Mesenchymal stem cell (in vitro differentiated cells and primary cell): ENCODE results near the gene MAN1A1.

Experiments
- DNase-seq: peaks from one replicate; pipeline ENCODE4 v3.0.0-alpha.2; 2013
- H2AFZ ChIP-seq: one replicate; pipeline ENCODE4 v1.6.1; 2013; ENCODE audit warnings: low read depth, mild to moderate bottlenecking, control low read depth, inconsistent platforms, low read length, moderate library complexity
- H2AK5ac ChIP-seq: 2 replicates; pipeline ENCODE4 v1.6.1; 2013; ENCODE audit warnings: low read length, moderate library complexity, mild to moderate bottlenecking, inconsistent platforms; ENCODE audit not compliant: severe bottlenecking
- H2BK120ac ChIP-seq: one replicate; pipeline ENCODE4 v1.6.1; 2013; ENCODE audit warnings: low read depth, mild to moderate bottlenecking, inconsistent platforms, low read length, moderate library complexity
- H2BK12ac ChIP-seq, 2 experiments: one replicate each; pipeline ENCODE4 v1.6.1; 2013; ENCODE audit warnings: inconsistent platforms in 2 of 2, low read length in 2 of 2, mild to moderate bottlenecking in 2 of 2, moderate library complexity in 2 of 2, control low read depth in 1 of 2
- H2BK15ac ChIP-seq: one replicate; pipeline ENCODE4 v1.6.1; 2013; ENCODE audit warnings: mild to moderate bottlenecking, low read depth, inconsistent platforms; ENCODE audit not compliant: poor library complexity, severe bottlenecking
- H2BK5ac ChIP-seq: 2 replicates; pipeline ENCODE4 v1.6.1; 2013; ENCODE audit warnings: low read depth, mild to moderate bottlenecking, low read length, control low read depth, inconsistent platforms; ENCODE audit not compliant: poor library complexity, severe bottlenecking
- H3K14ac ChIP-seq, 2 experiments: one replicate each; pipeline ENCODE4 v1.6.1; 2013; ENCODE audit warnings: inconsistent platforms in 2 of 2, low read length in 2 of 2, control low read depth in 1 of 2, mild to moderate bottlenecking in 1 of 2, moderate library complexity in 1 of 2
- H3K18ac ChIP-seq, 2 experiments: one replicate each; pipeline ENCODE4 v1.6.1; 2013; ENCODE audit warnings: inconsistent platforms in 2 of 2, low read length in 2 of 2, control low read depth in 1 of 2, low read depth in 1 of 2, mild to moderate bottlenecking in 1 of 2
- H3K23ac ChIP-seq, 2 experiments: one replicate each; pipeline ENCODE4 v1.6.1; 2013; ENCODE audit warnings: inconsistent platforms in 2 of 2, low read length in 2 of 2, mild to moderate bottlenecking in 2 of 2, moderate library complexity in 2 of 2, control low read depth in 1 of 2
- H3K27ac ChIP-seq: 2 replicates; pipeline ENCODE4 v1.5.1; 2013; ENCODE audit warnings: mild to moderate bottlenecking, moderate library complexity, low read length, control low read depth, inconsistent platforms; ENCODE audit not compliant: poor library complexity, severe bottlenecking
- H3K27me3 ChIP-seq, 2 experiments: 2 replicates each; pipeline versions ENCODE4 v1.6.1 to v1.7.0; 2013; ENCODE audit warnings: low read length in 2 of 2, mild to moderate bottlenecking in 2 of 2, moderate library complexity in 2 of 2, control low read depth in 1 of 2, inconsistent platforms in 1 of 2; ENCODE audit not compliant: control insufficient read depth in 1 of 2, insufficient read depth in 1 of 2
- H3K36me3 ChIP-seq, 2 experiments: 2 replicates each; pipeline versions ENCODE4 v1.6.1 to v1.7.0; 2013; ENCODE audit warnings: low read length in 2 of 2, control low read depth in 1 of 2, inconsistent platforms in 1 of 2, low read depth in 1 of 2, mild to moderate bottlenecking in 1 of 2; ENCODE audit not compliant: insufficient read depth in 2 of 2, control insufficient read depth in 1 of 2
- H3K4ac ChIP-seq, 2 experiments: one replicate each; pipeline ENCODE4 v1.6.1; 2013; ENCODE audit warnings: inconsistent platforms in 2 of 2, low read length in 2 of 2, mild to moderate bottlenecking in 2 of 2, moderate library complexity in 2 of 2, control low read depth in 1 of 2, low read depth in 1 of 2
- H3K4me1 ChIP-seq: 2 replicates; pipeline ENCODE4 v1.6.1; 2013; ENCODE audit warnings: low read depth, low read length, control low read depth; ENCODE audit not compliant: control insufficient read depth, insufficient read depth
- H3K4me2 ChIP-seq: 2 replicates; pipeline ENCODE4 v1.6.1; 2013; ENCODE audit warnings: low read length, mild to moderate bottlenecking, inconsistent platforms; ENCODE audit not compliant: poor library complexity, severe bottlenecking
- H3K4me3 ChIP-seq, 2 experiments: 2 replicates each; pipeline versions ENCODE4 v1.5.1 to v1.7.0; 2013; ENCODE audit warnings: low read length in 2 of 2, mild to moderate bottlenecking in 2 of 2, control low read depth in 1 of 2, low read depth in 1 of 2; ENCODE audit not compliant: insufficient read depth in 1 of 2
- H3K79me1 ChIP-seq: replicated peaks from 2 replicates; pipeline ENCODE4 v1.6.1; 2013; ENCODE audit warnings: mild to moderate bottlenecking, control low read depth, low read length, inconsistent platforms; ENCODE audit not compliant: poor library complexity, severe bottlenecking
- H3K9ac ChIP-seq: 2 replicates; pipeline ENCODE4 v1.7.0; 2013; ENCODE audit warnings: mild to moderate bottlenecking, low read length, moderate library complexity
- H3K9me3 ChIP-seq: 2 replicates; pipeline ENCODE4 v1.7.0; 2013; ENCODE audit warnings: mild to moderate bottlenecking, low read length; ENCODE audit not compliant: control insufficient read depth
- H4K8ac ChIP-seq: one replicate; pipeline ENCODE4 v1.6.1; 2013; ENCODE audit warnings: inconsistent platforms, mild to moderate bottlenecking, low read length, moderate library complexity
- H4K91ac ChIP-seq: one replicate; pipeline ENCODE4 v1.6.1; 2013; ENCODE audit warnings: mild to moderate bottlenecking, low read length, inconsistent platforms
- WGBS: methylation state at CpG from one replicate; pipeline ENCODE4 v1.1.7; 2013; ENCODE audit warnings: mixed read lengths; 5-methylcytosine and 5-hydroxymethylcytosine counted together

MAN1A1 gene

DNA sequence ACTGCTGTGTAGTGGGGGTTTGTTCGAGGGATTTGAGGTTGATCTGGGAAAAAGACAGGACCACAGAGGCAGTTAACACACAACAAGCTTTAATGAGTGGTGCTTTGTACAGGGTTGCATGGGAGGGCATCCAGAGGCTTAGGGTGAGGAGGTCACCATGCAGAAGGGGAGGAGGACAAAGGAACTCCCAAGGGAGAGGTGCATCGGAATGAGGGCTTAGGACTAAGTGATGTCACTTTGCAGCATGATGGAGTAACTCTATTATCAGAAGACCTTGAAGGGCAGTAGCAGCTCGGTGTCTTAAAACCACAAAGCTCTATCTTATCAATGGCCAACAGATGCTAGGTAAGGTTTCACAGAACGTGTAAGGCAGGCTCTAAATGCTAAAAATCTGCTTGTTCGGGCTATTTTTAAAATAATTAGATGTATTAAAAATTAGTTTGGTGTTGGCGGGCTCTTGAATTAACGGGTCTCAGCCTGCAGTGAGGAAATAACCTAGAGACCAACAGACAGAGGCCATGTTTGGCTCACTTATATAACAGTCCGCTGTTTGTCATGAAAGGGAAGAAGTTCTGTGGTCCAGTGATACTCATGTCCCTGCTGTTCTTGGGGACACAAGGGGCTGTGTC lies 37.9 kb downstream of the MAN1A1 start:
- Histone ChIP-seq H3K4me3 (no peak overlapping the region), H2AFZ (no peak overlapping the region), H4K8ac (no peak overlapping the region), H3K27ac (no peak overlapping the region), H3K9me3 (no peaks in the 10 kb centered on the region), H3K27me3 (no peaks in the 10 kb centered on the region), H3K4me2 (no peak overlapping the region), H2BK15ac (no peak overlapping the region), H3K23ac (no peak overlapping the region), H2BK5ac (no peak overlapping the region), H2AK5ac (peak overlapping the region; percentile 4), H4K91ac (no peak overlapping the region), H3K79me1 (peaks cover 12% of the 10 kb centered on the region), H3K9ac (no peak overlapping the region), H3K4ac (no peak overlapping the region), H3K18ac (peak overlapping the region; percentile 17 to 35), H3K36me3 (peaks cover 0 to 11% of the 10 kb centered on the region in 2 experiments), H2BK120ac (no peak overlapping the region), H3K14ac (no peak overlapping the region), H2BK12ac (no peak overlapping the region), H3K4me1 (peaks cover 2% of the 10 kb centered on the region)
- DNase-seq: no peak
- 93% methylated on average over 8 of the region's 8 CpGs for WGBS

DNA sequence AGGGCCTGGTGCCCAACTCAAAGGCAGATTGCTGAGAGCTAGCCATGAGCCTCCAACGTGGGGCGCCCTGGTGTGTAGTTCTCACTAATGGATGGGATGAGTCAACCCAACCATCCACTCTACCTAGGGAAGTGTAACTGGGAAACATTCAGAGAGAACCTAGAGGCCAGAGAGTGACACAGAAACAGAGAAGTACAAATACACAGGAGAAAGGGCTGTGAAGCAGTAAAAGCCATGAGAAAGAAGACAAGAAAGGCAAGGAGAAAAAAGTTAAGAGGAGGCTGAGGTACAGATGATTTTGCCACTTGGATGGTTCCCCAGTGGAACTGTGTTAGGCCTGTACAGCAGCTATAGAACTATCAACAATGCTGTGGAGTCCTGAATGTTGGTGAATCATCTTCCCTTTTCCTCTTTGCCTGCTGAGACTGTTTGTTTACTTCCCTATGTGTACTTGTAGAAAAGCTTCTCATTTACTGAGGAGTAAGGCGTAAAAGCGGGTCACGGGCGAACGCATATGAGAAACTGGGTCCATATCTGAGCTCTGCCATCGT lies 39.0 kb downstream of the MAN1A1 start:
- H4K8ac ChIP-seq: peak overlapping the region; percentile 76
- peak; percentile 70 for DNase-seq
- H4K91ac ChIP-seq: no peak overlapping the region
- H3K9ac ChIP-seq: no peak overlapping the region
- peaks cover 2% of the 10 kb centered on the region for H3K4me1 ChIP-seq
- H2BK5ac ChIP-seq: no peak overlapping the region
- no peak overlapping the region for H3K23ac ChIP-seq
- peaks cover 0 to 22% of the 10 kb centered on the region in 2 experiments for H3K36me3 ChIP-seq
- H2BK15ac ChIP-seq: no peak overlapping the region
- peak overlapping the region; percentile 13 for H3K27ac ChIP-seq
- H2AFZ ChIP-seq: no peak overlapping the region
- peak overlapping the region; percentile 72 for H2AK5ac ChIP-seq
- WGBS: 82% methylated on average over 4 of the region's 8 CpGs
- H3K27me3 ChIP-seq: no peaks in the 10 kb centered on the region
- H3K79me1 ChIP-seq: peaks cover 17% of the 10 kb centered on the region
- peak overlapping the region in 1 of 2 experiments; percentile 29 for H3K4ac ChIP-seq
- no peak overlapping the region for H3K4me3 ChIP-seq
- H3K4me2 ChIP-seq: no peak overlapping the region
- no peak overlapping the region for H2BK120ac ChIP-seq
- H3K18ac ChIP-seq: peak overlapping the region; percentile 63 to 73
- H3K14ac ChIP-seq: peak overlapping the region in 1 of 2 experiments; percentile 51
- H3K9me3 ChIP-seq: no peaks in the 10 kb centered on the region
- peak overlapping the region in 1 of 2 experiments; percentile 34 for H2BK12ac ChIP-seq

DNA sequence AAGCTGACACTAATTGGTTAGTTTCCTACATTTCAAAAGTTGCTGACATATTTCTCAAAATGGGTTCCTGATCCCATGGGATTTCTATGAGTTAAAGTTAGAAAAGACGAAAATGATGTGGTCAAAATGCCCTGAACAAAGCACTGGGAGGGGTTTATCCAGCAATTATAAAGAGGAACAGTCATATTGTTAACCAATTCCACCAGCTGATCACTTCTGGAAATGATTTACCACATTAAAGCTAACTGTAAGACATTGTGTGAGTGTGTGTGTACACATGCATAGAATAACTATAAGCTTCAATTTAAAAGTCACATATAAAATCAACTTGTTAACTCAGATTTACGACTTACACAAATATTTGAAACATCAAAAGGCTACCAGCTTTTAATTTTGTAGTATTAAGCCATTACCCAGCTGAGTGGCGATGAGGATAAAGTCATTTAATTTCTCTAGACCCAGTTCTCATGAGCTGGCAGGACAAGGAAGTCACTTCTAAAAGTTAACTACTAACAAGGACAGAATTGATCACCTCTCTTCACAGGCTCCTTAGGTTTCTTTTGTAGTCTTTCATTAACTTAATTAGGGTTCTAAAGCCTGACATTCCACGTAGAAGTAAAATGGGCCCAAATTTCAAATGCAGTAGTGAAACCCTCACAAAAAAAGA lies 40.4 kb downstream of the MAN1A1 start:
- Histone ChIP-seq H3K9me3 (no peaks in the 10 kb centered on the region), H3K4me2 (no peak overlapping the region), H2BK15ac (no peak overlapping the region), H3K4ac (no peak overlapping the region), H4K8ac (no peak overlapping the region), H3K27me3 (no peaks in the 10 kb centered on the region), H3K14ac (no peak overlapping the region), H2BK120ac (no peak overlapping the region), H4K91ac (no peak overlapping the region), H3K27ac (peak overlapping the region; percentile 31), H3K36me3 (peaks cover 0 to 36% of the 10 kb centered on the region in 2 experiments), H3K23ac (no peak overlapping the region), H3K79me1 (peaks cover 14% of the 10 kb centered on the region), H3K4me3 (no peak overlapping the region), H3K18ac (no peak overlapping the region), H2BK12ac (no peak overlapping the region), H2AK5ac (no peak overlapping the region), H3K9ac (peak overlapping the region; percentile 67), H2BK5ac (no peak overlapping the region), H2AFZ (no peak overlapping the region), H3K4me1 (peaks cover 2% of the 10 kb centered on the region)
- DNase-seq: peak; percentile 26
- 90% methylated on average over 3 of the region's 4 CpGs for WGBS

DNA sequence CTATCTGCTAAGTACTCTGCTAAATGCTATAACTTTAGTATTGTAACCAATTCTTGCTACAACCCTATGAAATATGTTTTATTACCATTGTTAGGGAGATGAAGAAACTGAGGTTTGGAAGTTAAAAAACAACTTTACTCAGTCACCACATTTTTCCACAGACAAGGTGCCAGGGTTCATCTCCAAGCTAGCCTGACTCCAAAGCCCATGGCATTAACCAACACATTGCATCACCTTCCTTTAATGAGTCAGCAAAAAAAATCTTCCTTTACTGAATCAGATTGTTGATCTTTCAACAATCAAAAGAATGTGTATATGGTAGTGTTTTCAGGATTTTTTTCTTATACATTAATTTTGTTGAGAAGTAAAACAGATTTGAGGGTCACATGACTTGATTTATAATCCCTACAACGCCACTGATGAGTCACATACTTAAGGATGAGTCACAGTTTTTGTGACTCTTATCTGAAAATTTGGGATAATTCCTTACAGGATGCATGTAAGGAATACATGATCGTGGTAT lies 41.5 kb downstream of the MAN1A1 start:
- H3K4ac ChIP-seq: no peak overlapping the region
- no peak overlapping the region for H4K8ac ChIP-seq
- H2AFZ ChIP-seq: no peak overlapping the region
- peaks cover 2% of the 10 kb centered on the region for H3K4me1 ChIP-seq
- H3K4me3 ChIP-seq: no peak overlapping the region
- no peak overlapping the region for H2BK120ac ChIP-seq
- H3K23ac ChIP-seq: no peak overlapping the region
- peak; percentile 81 for DNase-seq
- H3K79me1 ChIP-seq: peaks cover 10% of the 10 kb centered on the region
- H3K14ac ChIP-seq: no peak overlapping the region
- H3K9me3 ChIP-seq: no peaks in the 10 kb centered on the region
- H4K91ac ChIP-seq: no peak overlapping the region
- no peak overlapping the region for H2BK5ac ChIP-seq
- H2BK15ac ChIP-seq: no peak overlapping the region
- H2AK5ac ChIP-seq: no peak overlapping the region
- peak overlapping the region; percentile 28 for H3K27ac ChIP-seq
- no peaks in the 10 kb centered on the region for H3K27me3 ChIP-seq
- H3K36me3 ChIP-seq: peaks cover 0 to 46% of the 10 kb centered on the region in 2 experiments
- H2BK12ac ChIP-seq: no peak overlapping the region
- H3K18ac ChIP-seq: no peak overlapping the region
- H3K9ac ChIP-seq: peak overlapping the region; percentile 67
- no peak overlapping the region for H3K4me2 ChIP-seq
- 33% methylated on average over 1 of the region's 2 CpGs for WGBS
